ENCODE data around the gene EXOSC7.
"Not testable (repeated sequence)": the region's sequence is repeated elsewhere in the genome, so short reads cannot be mapped to it uniquely, and the experiment has no call there.

EXOSC7 gene

GRCh38 chr3:44976002-44976815, at the start of gene EXOSC7, which contains the start of gene ZDHHC3:
Gene EXOSC7 (plus strand): TSS chr3:44976244. CDS start chr3:44976278, 34 bp downstream.
Gene ZDHHC3 (minus strand): TSS chr3:44976174. CDS start chr3:44959436, 16,738 bp downstream.
- no peak for FAIRE-seq

- no peak for FAIRE-seq
These were observed 49.1 kb upstream of the EXOSC7 start for GRCh38 chr3:44926921-44927320.

- no peak for FAIRE-seq
These were observed 48.7 kb upstream of the EXOSC7 start for GRCh38 chr3:44927371-44927770.

DNA sequence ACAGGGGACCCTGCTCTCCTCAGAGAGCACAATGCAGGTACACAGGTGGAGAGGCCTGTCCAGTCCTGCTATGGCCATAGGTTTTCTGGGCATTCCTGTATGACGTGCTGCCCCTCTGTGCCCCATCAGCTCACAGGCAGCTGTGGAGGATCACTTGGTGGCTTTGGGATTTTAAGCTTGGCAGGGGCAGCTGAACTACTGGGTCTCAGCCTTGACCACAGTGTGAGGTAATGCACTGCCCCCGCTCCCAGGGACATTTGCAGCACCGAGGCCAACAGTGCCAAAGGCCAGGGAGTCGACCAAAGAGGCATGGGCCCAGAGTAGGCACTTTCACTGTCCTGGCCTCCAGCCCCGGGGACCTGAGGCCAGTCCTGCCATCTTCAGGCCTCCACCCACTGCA, 46.3 kb upstream of the EXOSC7 start:
- FAIRE-seq = no peak

DNA sequence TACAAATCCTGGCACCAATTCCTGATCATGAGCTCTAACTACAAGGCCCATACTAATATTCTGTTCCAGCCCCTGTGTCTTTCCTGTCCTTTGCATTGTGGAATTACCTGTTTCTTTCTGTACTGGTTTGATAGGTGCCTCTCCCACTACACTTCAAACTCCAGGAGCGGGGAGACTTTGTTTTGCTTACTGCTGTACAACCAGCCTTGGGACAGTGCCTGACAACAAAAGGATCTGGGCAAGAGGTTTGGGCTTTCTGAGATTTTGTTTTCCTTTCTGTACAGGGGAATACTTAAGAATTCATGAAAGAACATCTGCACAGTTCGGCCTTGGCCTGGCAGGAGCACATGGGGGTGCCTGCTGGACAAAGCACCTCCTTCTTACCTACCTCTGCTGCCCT, 45.1 kb upstream of the EXOSC7 start:
- no peak for FAIRE-seq

DNA sequence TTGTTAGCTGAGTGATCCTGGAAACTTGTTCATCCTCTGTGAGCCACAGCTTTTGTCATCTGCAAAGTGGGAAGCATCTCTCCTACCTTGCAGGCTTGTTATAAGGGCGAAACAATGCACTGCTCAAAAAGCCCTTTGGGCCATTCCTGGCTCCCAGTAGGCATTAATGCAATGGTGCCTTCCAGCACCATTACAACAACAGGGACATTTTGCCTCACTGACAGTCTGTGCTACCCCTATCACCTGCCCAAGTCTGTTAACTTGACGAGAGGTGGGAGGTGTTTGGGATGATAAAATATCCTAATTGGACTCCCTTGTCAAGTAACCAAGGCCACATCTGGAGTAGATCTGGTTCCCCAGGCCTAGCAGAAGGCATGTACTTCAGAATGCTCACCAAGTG, 44.3 kb upstream of the EXOSC7 start:
- no peak for FAIRE-seq

DNA sequence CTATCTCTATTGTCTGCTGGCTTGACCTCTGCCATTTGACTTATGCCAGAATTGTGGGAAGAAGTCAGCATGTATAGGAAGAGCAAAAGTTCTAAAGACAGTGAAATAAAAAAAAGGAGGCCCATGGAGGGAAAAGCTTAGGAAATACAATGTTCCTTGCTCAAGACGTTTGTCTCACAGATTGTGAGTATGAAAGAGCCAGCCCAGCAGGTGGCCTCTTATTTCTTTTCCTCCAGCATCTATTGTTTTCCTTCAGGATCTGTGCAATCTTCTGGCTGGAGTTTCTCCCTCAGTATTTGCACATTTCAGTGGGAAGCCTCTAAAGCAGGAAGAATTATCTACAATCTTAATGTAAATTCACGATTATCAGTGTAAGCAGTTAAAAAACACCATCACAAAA, 43.8 kb upstream of the EXOSC7 start:
- no peak for FAIRE-seq

DNA sequence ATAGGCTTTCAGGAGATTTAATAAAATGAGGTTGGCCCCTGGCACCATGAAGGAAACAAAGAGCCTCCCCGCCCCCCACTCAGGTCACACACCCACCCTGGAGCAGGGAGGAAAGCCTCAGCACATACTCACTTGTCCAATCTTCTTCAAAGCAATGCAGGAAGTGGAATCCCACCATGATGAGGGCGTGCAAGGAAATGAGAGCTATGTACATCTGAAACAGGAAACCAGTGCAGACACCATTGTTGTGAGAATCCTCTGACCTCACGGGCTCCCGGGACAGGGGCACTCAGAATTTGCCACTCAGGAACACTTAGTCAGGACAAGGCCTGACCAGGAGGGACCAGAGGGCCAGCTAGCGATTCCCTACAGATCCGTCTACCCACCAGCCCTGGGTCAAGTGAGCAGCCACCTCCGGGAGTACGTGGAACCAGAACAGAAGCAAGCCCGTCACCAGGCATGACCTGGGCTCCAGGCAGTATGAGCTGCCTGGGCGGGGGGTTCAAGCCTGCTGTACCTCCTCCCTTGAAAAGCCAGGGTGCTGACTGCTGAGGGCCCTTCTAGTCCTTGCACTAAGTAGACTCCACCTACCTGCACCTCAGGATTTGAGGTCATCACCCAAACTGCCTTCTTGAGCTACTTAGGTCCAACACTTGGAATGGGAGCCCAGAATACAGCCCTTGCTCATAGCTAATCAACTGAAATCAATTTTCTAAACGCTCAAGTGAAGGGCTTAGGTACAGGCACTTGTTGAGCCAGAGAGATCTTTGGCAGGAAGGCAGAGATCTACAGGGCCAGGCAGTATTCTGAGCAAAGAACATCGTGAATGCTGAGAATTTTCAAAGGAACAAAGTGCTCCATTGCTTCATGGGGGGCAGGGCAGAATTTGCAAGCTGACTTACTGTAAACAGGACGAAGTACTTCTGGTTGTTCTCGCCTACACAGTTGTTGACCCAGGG, 42.8 kb upstream of the EXOSC7 start:
- no peak for FAIRE-seq

DNA sequence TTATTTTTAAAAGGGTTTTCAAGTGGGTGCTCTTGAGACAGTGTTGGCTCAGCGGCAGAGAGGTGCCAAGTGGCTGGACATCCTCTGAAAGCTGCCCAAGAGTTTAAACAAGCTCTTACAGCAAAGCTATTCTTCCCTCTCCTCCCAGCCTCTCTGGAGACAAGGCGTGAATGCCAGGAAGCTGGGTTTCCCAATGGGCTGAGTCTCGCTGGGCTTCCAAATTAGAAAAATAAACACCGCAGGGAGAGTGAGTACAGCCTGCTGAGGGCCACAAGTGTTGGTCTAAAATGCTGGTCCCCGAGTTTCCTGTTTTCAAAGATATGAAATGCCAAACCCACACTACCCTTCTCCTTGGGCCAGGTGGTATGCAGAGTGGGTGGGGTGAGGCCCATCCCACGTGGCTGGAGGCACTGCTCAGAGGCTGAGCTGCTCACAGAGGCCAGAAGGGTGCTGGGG, 36.4 kb upstream of the EXOSC7 start:
- FAIRE-seq = no peak

- FAIRE-seq = no peak
These were observed 33.7 kb upstream of the EXOSC7 start for GRCh38 chr3:44942202-44942921.

GRCh38 chr3:44948239-44948638, 27.8 kb upstream of the EXOSC7 start:
- no peak for FAIRE-seq

GRCh38 chr3:44949770-44950169, 26.3 kb upstream of the EXOSC7 start:
- FAIRE-seq = not testable (repeated sequence)

- no peak for FAIRE-seq
These were observed 25.7 kb upstream of the EXOSC7 start for GRCh38 chr3:44950275-44950734.

GRCh38 chr3:44952689-44953088, 23.4 kb upstream of the EXOSC7 start:
- FAIRE-seq = no peak

GRCh38 chr3:44954304-44954703, 21.7 kb upstream of the EXOSC7 start:
- FAIRE-seq = no peak

GRCh38 chr3:44954962-44955361, 21.1 kb upstream of the EXOSC7 start:
- FAIRE-seq = no peak

- FAIRE-seq = no peak
These were observed 20.1 kb upstream of the EXOSC7 start for GRCh38 chr3:44955917-44956316.

DNA sequence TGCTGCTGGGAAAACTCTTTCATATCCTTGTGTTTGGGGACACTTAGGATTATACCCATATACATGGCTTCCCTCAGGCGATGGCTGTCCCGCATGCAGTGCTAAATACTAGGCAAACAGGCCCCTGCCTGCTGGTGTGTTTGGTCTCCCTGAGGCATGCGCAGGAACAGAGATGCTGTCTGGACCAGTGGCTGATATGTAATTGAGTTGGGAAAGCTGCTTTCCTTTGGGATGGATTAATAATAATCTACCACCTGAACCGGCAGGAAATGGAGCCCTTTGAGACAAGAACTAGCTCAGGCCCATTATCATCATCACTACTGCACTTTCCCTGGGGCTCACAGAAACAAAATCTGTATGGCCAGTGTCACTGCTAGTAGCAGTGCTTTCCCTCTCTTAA, 18.1 kb upstream of the EXOSC7 start:
- FAIRE-seq = no peak

DNA sequence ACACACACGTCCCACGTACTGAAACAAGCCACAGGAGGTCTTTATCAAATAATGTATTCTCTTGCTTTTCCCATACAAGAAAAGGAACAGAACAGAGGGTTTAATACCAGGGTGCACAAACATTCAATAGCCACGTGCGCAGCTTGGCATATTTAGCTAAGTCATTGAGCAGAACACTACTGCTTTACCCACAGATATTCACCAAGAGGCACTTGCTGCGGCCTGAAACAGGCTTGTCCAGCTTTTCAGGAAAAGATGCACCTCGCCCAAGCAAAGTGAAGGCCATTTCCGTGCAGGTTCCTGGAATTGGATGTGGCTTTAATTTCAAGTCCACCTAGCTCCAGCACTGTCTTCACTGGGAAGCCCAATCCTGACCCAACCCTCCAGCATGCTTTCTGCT, 17.7 kb upstream of the EXOSC7 start:
- no peak for FAIRE-seq

- FAIRE-seq = no peak
These were observed 15.5 kb upstream of the EXOSC7 start for GRCh38 chr3:44960387-44961026.

GRCh38 chr3:44961888-44962287, 14.2 kb upstream of the EXOSC7 start:
- FAIRE-seq = no peak

Data from islet of Langerhans (tissue), 1 donor.